PC-9 (cell line): ENCODE measurements around the gene HBA2.

ENCODE experiments used
- CTCF ChIP-seq: fragments of 200-600 bp; sonication (generic); conservative IDR thresholded peaks from 2 replicates; pipeline ENCODE4 v1.6.1; 2017; ENCODE audit warnings: mixed run types, antibody characterized with exemption, mild to moderate bottlenecking, moderate library complexity
- EZH2 ChIP-seq: fragments of 200-600 bp; sonication (generic); IDR thresholded peaks from 2 replicates; pipeline ENCODE4 v1.8.0; 2017; ENCODE audit warnings: antibody characterized with exemption, low read depth

GRCh38 chr16:162271-162991 is 10.2 kb upstream of the HBA2 start:
- no peak for TF ChIP-seq EZH2
- no peak for TF ChIP-seq CTCF
